T-helper 2 cell treated with Interferon-gamma antibody and Interleukin-4, amounts not matched to agents 5 μg/mL and 100 μg/mL, for 36 hours (primary cell): ENCODE measurements around the gene TIMM10B.
"Not testable (repeated sequence)": the region's sequence is repeated elsewhere in the genome, so short reads cannot be mapped to it uniquely, and the experiment has no call there.

Experiments used
- DNase-seq: peaks from one replicate; pipeline ENCODE4 v3.0.0; 2021; ENCODE audit warnings: low spot score
- H3K27ac Mint-ChIP-seq: one replicate; pipeline ENCODE4 v1.8.0; 2021; ENCODE audit warnings: mild to moderate bottlenecking, mixed read lengths
- H3K27me3 Mint-ChIP-seq: one replicate; pipeline ENCODE4 v1.8.0; 2021; ENCODE audit warnings: low read depth, mixed read lengths
- H3K36me3 Mint-ChIP-seq: one replicate; pipeline ENCODE4 v1.8.0; 2021; ENCODE audit warnings: low read depth, mixed read lengths
- H3K4me1 Mint-ChIP-seq: one replicate; pipeline ENCODE4 v1.8.0; 2021; ENCODE audit warnings: low read depth, mixed read lengths
- H3K4me3 Mint-ChIP-seq: one replicate; pipeline ENCODE4 v1.8.0; 2022; ENCODE audit warnings: mild to moderate bottlenecking, moderate library complexity, mixed read lengths
- H3K9me3 Mint-ChIP-seq: one replicate; pipeline ENCODE4 v1.8.0; 2021; ENCODE audit warnings: mixed read lengths

TIMM10B gene

GRCh38 chr11:6504166-6504565 is 22.9 kb downstream of the TIMM10B start:
- Mint-ChIP-seq H3K4me1 (peaks cover 4% of the 10 kb centered on the region), H3K27ac (no peak overlapping the region), H3K9me3 (no peaks in the 10 kb centered on the region), H3K27me3 (no peaks in the 10 kb centered on the region), H3K4me3 (no peak overlapping the region), H3K36me3 (peaks cover 20% of the 10 kb centered on the region)
- DNase-seq: no peak

DNA sequence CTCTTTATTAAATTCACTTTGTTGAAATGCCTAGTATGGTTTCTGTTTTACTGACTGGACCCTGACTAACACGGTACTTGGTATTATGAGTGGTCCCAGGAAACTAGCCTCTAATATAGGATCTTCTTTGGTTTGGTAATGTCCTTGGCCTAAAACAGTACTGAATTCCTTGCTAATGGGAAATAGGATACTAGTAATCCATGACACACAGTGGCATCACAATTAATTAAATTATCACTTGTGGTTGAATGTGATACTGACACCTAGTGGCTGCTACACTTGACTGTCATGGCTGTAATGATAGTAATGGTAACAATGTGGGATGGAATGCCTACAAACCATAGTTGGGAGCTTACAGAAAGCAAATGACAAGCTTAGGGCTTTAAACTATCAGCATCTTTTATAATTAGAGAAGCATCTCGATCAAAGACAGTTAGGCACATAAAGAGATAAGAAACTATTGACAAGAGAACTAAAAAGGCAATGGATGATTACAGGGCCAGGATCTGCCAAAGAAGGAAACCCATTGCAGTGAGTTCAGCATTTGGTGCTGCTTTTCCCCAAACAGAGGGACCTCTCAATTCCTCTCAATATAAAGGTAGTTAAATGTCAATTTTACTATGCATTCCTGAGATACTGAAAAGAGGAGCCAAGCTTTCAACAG is 24.4 kb downstream of the TIMM10B start:
- DNase-seq: no peak
- no peaks in the 10 kb centered on the region for H3K9me3 Mint-ChIP-seq
- peaks cover 4% of the 10 kb centered on the region for H3K4me1 Mint-ChIP-seq
- no peaks in the 10 kb centered on the region for H3K27me3 Mint-ChIP-seq
- H3K4me3 Mint-ChIP-seq: no peak overlapping the region
- peaks cover 22% of the 10 kb centered on the region for H3K36me3 Mint-ChIP-seq
- H3K27ac Mint-ChIP-seq: no peak overlapping the region

GRCh38 chr11:6516865-6517264 is 35.6 kb downstream of the TIMM10B start:
- H3K27me3 Mint-ChIP-seq: no peaks in the 10 kb centered on the region
- no peak overlapping the region for H3K27ac Mint-ChIP-seq
- peaks cover 33% of the 10 kb centered on the region for H3K36me3 Mint-ChIP-seq
- no peaks in the 10 kb centered on the region for H3K9me3 Mint-ChIP-seq
- no peak for DNase-seq
- no peak overlapping the region for H3K4me3 Mint-ChIP-seq
- no peaks in the 10 kb centered on the region for H3K4me1 Mint-ChIP-seq

- H3K27ac Mint-ChIP-seq: no peak overlapping the region
Measured at GRCh38 chr11:6520265-6520664, 39.0 kb downstream of the TIMM10B start.

DNA sequence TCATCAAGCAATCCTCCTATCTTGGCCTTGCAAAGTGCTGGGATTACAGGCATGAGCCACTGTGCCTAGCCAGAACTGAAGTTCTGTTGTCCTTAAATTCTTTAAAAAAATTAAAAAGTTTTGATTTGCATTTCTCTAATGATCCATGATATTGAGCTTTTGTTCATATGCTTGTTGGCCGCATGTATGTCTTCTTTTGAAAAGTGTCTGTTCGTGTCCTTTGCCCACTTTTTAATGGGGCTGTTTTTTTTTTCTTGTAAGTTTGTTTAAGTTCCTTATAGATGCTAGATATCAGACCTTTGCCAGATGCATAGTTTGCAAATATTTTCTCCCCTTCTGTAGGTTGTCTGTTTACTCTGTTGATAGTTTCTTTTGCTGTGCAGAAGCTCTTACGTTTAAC is 40.6 kb downstream of the TIMM10B start:
- H3K36me3 Mint-ChIP-seq: peaks cover 27% of the 10 kb centered on the region

More at GRCh38 chr11:6520265-6520664, 39.0 kb downstream of the TIMM10B start:
- H3K4me3 Mint-ChIP-seq: no peak overlapping the region
- no peaks in the 10 kb centered on the region for H3K9me3 Mint-ChIP-seq
- no peaks in the 10 kb centered on the region for H3K27me3 Mint-ChIP-seq
- peaks cover 15% of the 10 kb centered on the region for H3K4me1 Mint-ChIP-seq
- DNase-seq: no peak
- peaks cover 28% of the 10 kb centered on the region for H3K36me3 Mint-ChIP-seq

GRCh38 chr11:6523253-6523652 is 42.0 kb downstream of the TIMM10B start:
- Mint-ChIP-seq H3K4me1 (peaks cover 30% of the 10 kb centered on the region), H3K4me3 (no peak overlapping the region), H3K27ac (no peak overlapping the region), H3K27me3 (no peaks in the 10 kb centered on the region), H3K9me3 (no peaks in the 10 kb centered on the region), H3K36me3 (peaks cover 31% of the 10 kb centered on the region)
- DNase-seq: no peak

More for the DNA sequence above, 40.6 kb downstream of the TIMM10B start:
- not testable (repeated sequence) for DNase-seq, H3K27me3 Mint-ChIP-seq, H3K4me3 Mint-ChIP-seq, H3K27ac Mint-ChIP-seq, H3K9me3 Mint-ChIP-seq
- peaks cover 29% of the 10 kb centered on the region for H3K4me1 Mint-ChIP-seq

GRCh38 chr11:6526411-6527135 is 45.3 kb downstream of the TIMM10B start:
- H3K36me3 Mint-ChIP-seq: peaks cover 25% of the 10 kb centered on the region
- no peaks in the 10 kb centered on the region for H3K27me3 Mint-ChIP-seq
- no peak for DNase-seq
- H3K9me3 Mint-ChIP-seq: no peaks in the 10 kb centered on the region
- peak overlapping the region; percentile 59 for H3K4me3 Mint-ChIP-seq
- peak overlapping the region; percentile 76 for H3K27ac Mint-ChIP-seq
- H3K4me1 Mint-ChIP-seq: peaks cover 30% of the 10 kb centered on the region

DNA sequence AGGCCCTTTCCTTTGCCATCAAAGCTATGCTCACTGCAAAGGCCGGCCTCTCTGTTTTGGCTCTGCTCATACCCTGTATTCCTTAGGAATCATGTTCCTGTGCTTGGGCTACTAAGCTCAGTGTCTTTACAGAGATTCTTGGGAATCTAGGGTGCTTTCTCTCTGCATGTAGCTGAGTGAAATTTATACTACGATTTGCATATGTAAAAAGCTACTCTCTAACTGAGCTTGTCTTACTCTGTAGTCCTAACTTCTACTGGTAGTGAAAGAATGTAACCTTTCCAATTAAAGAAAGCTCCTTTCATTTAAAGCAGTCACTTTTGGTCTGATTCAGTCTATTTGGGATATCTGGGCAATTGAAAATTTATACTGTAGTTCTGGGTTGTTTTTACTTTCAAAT is 48.0 kb downstream of the TIMM10B start:
- no peak overlapping the region for H3K4me3 Mint-ChIP-seq
- H3K9me3 Mint-ChIP-seq: no peaks in the 10 kb centered on the region

DNA sequence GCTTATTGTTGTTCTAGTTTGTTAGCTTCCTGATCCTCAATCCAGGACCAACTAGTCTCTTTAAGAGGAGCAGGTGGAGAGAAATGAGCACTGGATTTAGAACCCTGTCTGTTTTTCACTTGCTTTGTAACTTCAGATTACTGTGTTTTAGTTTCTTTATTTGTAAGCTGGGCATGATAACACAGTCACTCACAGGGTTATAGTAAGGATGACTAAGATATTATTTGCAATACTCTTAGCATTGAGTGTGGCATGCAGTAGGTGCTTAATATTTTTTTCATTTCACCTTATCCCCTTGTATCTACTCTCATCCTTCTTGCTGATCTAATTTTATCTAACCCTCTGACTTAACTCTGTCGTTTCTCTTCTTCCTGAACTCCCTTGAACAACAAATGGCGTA is 49.5 kb downstream of the TIMM10B start:
- H3K27ac Mint-ChIP-seq: no peak overlapping the region
- H3K4me1 Mint-ChIP-seq: peaks cover 12% of the 10 kb centered on the region
- DNase-seq: no peak
- no peaks in the 10 kb centered on the region for H3K9me3 Mint-ChIP-seq
- no peaks in the 10 kb centered on the region for H3K27me3 Mint-ChIP-seq
- peaks cover 16% of the 10 kb centered on the region for H3K36me3 Mint-ChIP-seq
- no peak overlapping the region for H3K4me3 Mint-ChIP-seq

More for the DNA sequence above, 48.0 kb downstream of the TIMM10B start:
- H3K36me3 Mint-ChIP-seq: peaks cover 18% of the 10 kb centered on the region
- no peaks in the 10 kb centered on the region for H3K27me3 Mint-ChIP-seq
- peaks cover 24% of the 10 kb centered on the region for H3K4me1 Mint-ChIP-seq
- DNase-seq: no peak
- H3K27ac Mint-ChIP-seq: no peak overlapping the region

DNA sequence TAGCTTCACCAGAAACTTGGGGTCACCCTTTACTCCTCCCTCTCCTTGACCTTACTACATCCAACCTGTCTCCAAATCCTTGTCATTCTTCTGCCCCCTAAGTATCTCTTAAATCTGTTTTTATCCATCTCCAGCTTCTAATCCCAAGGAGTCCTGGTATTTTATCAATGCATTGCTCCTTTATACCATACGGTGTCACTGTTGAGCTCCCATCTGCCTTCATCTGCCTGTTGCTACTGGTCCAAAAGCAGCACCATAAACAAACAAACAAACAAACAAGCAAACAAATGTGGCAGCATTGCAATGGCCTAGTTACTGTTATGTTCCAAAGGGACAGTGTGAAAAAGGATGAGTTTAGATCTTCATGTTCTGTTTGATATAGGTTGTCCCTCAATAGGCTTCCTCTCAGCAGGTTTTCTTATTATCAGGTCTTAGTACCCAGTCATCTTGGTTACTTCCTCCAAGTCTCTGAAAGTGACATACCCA is 50.0 kb downstream of the TIMM10B start:
- no peak for DNase-seq
- Mint-ChIP-seq H3K27ac (no peak overlapping the region), H3K4me1 (peaks cover 7% of the 10 kb centered on the region), H3K27me3 (no peaks in the 10 kb centered on the region), H3K36me3 (peaks cover 12% of the 10 kb centered on the region), H3K4me3 (no peak overlapping the region), H3K9me3 (no peaks in the 10 kb centered on the region)
